ENCODE results near the gene GRAMD1B.

DNA sequence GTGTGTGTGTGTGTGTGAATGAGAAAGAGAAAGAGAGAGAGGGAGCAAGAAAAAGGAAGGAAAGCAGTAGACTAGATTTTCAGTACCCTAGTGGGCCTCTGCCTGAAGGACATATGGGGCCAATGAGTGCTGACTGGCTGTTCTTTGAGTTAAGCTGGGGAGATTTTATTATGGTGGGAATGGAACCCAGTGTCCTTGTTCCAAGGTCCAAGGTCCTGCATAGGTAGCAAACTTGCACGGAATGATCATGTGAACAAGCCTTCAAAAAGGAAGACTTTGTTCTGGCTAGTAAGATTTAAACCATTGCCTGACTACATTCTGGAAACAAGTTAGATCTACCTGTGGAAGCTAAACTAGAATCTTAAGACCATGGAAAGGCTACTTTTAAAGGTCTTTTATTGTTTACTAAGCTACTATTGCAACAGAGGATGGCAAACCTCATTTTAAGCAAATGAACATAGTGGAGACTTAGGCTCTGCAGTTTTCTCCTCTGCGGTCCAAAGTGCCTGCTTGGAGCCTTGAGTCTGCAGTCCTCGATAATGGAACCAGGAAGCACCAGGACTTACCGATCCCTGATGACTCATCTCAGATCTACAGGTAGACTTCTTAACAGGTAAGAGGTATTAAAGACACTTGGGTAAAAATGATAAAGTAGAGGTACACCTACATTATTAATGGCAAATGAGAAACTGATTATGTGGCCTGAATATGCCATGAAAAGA lies 10.2 kb upstream of the GRAMD1B start:
- TF ChIP-seq CTCF (conservative IDR thresholded peaks at IDR 0.05 in 1 of 2, IDR thresholded peaks at IDR 0.05 in 1 of 2; ENCODE audit: low read depth in 1 of 2, low read length in 2 of 2), result no peak
- no peak for TF ChIP-seq EZH2 (IDR thresholded peaks at IDR 0.05; ENCODE audit: low read length, missing control alignments)

All from fibroblast of lung (primary cell).